Central memory CD8-positive, alpha-beta T cell (primary cell): ENCODE measurements around the gene TTI1.
"Not testable (repeated sequence)": the region's sequence is repeated elsewhere in the genome, so short reads cannot be mapped to it uniquely, and the experiment has no call there.

Source experiments
- ATAC-seq: fragments of 150-1000 bp; cut with Tn5 transposase; replicated peaks from 2 replicates; pipeline ENCODE4 v1.10.0; 2022; ENCODE audit warnings: mild to moderate bottlenecking, moderate FRiP score, moderate number of reproducible peaks; ENCODE audit not compliant: poor library complexity, severe bottlenecking; ENCODE audit errors: extremely low read depth
- DNase-seq, 2 donors: peaks; one replicate each; pipeline ENCODE4 v3.0.0; 2021; ENCODE audit warnings: low spot score in 2 of 2
- H3K27ac Mint-ChIP-seq: one replicate; pipeline ENCODE4 v1.8.0; 2022; ENCODE audit warnings: low read depth, mild to moderate bottlenecking, moderate library complexity, mixed read lengths
- H3K27me3 Mint-ChIP-seq: one replicate; pipeline ENCODE4 v1.8.0; 2022; ENCODE audit warnings: mixed read lengths
- H3K36me3 Mint-ChIP-seq: one replicate; pipeline ENCODE4 v1.8.0; 2022; ENCODE audit warnings: mild to moderate bottlenecking, moderate library complexity, mixed read lengths; ENCODE audit not compliant: insufficient read depth
- H3K4me1 Mint-ChIP-seq: one replicate; pipeline ENCODE4 v1.8.0; 2022; ENCODE audit warnings: mixed read lengths
- H3K4me3 Mint-ChIP-seq: one replicate; pipeline ENCODE4 v1.8.0; 2022; ENCODE audit warnings: mild to moderate bottlenecking, moderate library complexity, mixed read lengths
- H3K9me3 Mint-ChIP-seq: one replicate; pipeline ENCODE4 v1.8.0; 2022; ENCODE audit warnings: mixed read lengths

TTI1 gene

DNA sequence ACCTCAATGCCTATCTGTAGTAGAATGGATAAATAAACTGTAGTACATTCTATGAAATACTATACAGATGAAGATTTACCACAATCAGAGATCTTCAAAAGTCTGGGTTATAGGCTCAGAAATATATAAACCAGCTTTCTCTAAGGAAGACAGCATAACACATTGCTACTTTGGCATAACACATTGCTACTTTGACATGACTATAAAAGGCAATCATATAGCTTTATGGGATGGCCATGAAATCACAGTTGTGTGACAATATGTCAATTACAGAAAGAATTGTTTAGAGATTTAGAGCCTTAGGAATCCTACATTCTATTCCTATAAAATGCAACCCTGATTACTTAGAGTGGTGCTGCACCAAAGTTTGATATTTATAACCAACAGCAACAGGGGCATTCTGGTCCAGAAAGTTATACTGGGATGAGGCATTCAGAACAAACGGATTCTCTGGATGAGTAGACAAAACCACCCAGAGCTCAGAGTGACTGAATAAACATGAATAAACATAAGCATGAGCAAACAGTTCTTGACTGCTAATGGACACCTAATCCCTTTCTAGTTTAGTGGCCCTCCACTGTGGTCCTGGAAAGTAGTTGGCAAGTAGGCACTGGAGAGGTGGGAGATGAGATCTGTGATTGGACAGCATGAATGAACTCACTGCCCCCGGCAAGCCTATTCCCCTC is 12.0 kb downstream of the TTI1 start:
- Mint-ChIP-seq H3K36me3 (peaks cover 9% of the 10 kb centered on the region), H3K27me3 (no peaks in the 10 kb centered on the region), H3K27ac (no peak overlapping the region), H3K4me1 (peaks cover 35% of the 10 kb centered on the region), H3K9me3 (peaks cover 4% of the 10 kb centered on the region), H3K4me3 (no peak overlapping the region)
- DNase-seq: no peak
- ATAC-seq: no peak

DNA sequence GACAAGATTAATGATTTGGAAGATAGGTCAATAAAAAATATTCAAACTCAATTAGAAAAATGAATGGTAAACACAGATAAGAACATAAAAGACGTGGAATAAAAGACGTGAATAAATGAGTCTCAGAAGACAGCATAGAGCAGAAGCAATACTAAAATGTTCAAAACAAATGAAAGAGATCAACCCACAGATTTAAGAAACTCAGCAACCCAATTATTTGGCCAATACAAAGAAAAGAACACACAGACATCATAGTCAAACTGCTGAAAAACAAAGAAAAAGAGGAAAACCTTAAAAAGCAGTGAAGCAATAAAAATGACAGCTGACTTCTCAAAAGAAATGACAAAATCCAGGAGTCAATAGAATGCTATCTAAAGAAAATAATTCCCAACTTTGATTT is 14.9 kb downstream of the TTI1 start:
- Mint-ChIP-seq H3K9me3 (peaks cover 4% of the 10 kb centered on the region), H3K27me3 (no peaks in the 10 kb centered on the region), H3K27ac (no peak overlapping the region), H3K4me3 (no peak overlapping the region), H3K4me1 (peaks cover 32% of the 10 kb centered on the region), H3K36me3 (peaks cover 18% of the 10 kb centered on the region)
- no peak for ATAC-seq
- DNase-seq: no peak

DNA sequence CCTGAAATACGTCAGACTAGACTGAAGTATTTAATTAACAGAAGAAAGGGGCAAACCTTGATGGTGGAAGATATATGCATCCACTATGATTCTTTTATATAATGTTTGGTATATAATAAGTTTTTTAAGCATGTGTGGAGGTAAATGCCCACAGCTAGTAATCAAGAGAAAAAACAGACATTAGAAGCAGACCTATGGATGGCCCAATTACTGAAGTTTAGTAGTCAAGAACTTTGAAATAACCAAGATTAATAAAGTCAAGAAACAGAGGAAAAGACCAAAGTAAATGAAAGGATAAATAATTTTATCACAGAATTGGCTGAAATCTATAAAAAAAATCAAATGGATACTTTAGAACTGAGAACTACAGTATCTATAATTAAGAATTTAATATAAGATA is 15.3 kb downstream of the TTI1 start:
- no peak for DNase-seq
- H3K27ac Mint-ChIP-seq: no peak overlapping the region
- peaks cover 31% of the 10 kb centered on the region for H3K4me1 Mint-ChIP-seq
- no peaks in the 10 kb centered on the region for H3K27me3 Mint-ChIP-seq
- H3K36me3 Mint-ChIP-seq: peaks cover 20% of the 10 kb centered on the region
- H3K4me3 Mint-ChIP-seq: no peak overlapping the region
- ATAC-seq: no peak
- peaks cover 4% of the 10 kb centered on the region for H3K9me3 Mint-ChIP-seq

DNA sequence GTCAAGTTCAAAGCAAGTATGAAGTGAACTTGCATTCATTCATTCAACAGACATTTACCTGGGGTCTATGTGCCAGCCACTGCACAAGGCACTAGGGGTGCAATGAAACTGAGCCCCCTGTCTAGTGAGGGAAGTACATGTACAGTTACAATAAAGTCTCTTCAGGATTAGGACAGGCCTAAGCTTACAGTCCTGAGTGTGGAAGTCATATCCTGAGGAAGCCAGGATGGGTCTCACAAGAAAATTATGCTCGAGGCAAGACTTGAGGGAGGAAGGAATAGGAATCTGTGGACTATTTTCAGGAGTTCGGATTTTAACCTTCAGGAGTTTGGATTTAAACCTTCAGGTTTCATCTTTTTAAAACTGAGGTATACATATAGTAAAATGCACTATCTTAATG is 19.4 kb downstream of the TTI1 start:
- ATAC-seq: no peak
- Mint-ChIP-seq H3K9me3 (peaks cover 4% of the 10 kb centered on the region), H3K27ac (peak overlapping the region; percentile 47), H3K36me3 (peaks cover 28% of the 10 kb centered on the region), H3K4me3 (no peak overlapping the region), H3K4me1 (peaks cover 32% of the 10 kb centered on the region), H3K27me3 (no peaks in the 10 kb centered on the region)
- DNase-seq: no peak

DNA sequence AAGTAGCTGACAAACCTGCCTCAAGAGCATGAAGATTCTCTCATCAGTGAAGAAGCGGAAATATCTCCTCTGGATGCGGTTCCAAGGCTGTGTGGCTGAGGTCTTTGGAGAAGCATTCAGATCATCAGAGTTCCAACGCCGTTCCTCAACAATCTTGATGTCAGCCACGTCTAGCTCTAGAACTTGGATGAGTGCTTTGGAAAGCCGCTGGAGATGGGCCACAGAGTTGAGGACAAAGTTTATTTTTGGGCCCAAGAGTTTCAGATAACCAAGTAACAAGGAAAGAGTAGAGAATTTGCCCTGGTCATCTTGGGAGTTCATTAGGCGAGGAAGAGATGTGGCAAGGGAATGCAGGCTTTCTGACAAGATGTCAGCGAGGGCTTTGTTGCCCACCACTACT is 20.9 kb downstream of the TTI1 start:
- H3K36me3 Mint-ChIP-seq: peaks cover 23% of the 10 kb centered on the region
- H3K27me3 Mint-ChIP-seq: no peaks in the 10 kb centered on the region
- H3K9me3 Mint-ChIP-seq: no peaks in the 10 kb centered on the region
- no peak for ATAC-seq
- DNase-seq: no peak
- H3K27ac Mint-ChIP-seq: no peak overlapping the region
- no peak overlapping the region for H3K4me3 Mint-ChIP-seq
- H3K4me1 Mint-ChIP-seq: peaks cover 35% of the 10 kb centered on the region

DNA sequence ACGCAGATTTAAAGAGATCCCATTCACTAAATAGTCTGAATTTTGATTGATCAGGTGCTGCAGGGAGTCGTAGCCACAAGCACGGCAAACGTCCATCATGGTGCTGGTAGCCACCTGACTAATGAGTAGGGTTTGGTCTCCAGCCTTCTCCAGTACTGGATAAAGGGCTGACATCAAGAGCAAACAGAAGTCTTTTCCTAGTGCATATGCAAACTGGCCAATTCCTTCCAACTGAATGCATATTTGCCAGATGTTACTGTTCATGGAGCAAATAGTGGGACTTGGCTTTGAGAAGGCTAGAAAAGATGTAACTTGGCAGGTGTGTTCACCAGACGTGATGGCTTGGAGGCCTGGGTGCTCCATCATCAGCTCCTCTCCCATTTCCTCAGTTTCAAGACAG is 21.6 kb downstream of the TTI1 start:
- Mint-ChIP-seq H3K27ac (no peak overlapping the region), H3K4me3 (no peak overlapping the region), H3K4me1 (peaks cover 30% of the 10 kb centered on the region), H3K27me3 (no peaks in the 10 kb centered on the region), H3K9me3 (no peaks in the 10 kb centered on the region), H3K36me3 (peaks cover 20% of the 10 kb centered on the region)
- ATAC-seq (no peak), DNase-seq (no peak)

DNA sequence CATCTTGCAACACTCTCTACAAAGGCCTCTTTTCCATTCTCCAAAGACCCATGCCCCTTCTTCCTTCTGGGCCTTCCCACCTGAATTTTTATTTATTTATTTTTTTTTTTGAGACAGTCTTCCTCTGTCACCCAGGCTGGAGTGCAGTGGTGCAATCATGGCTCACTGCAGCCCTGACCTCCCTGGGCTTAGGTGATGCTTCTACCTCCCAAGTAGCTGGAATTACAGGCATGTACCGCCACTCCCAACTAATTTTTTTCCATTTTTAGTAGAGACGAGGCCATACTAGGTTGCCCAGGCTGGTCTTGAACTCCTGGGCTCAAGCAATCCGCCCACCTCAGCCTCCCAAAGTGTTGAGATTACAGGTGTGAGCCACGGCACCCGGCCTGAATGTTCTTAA is 23.8 kb downstream of the TTI1 start:
- H3K27ac Mint-ChIP-seq, H3K9me3 Mint-ChIP-seq, ATAC-seq, H3K4me3 Mint-ChIP-seq, DNase-seq, H3K27me3 Mint-ChIP-seq: not testable (repeated sequence)
- Mint-ChIP-seq H3K36me3 (peaks cover 24% of the 10 kb centered on the region), H3K4me1 (peaks cover 25% of the 10 kb centered on the region)

DNA sequence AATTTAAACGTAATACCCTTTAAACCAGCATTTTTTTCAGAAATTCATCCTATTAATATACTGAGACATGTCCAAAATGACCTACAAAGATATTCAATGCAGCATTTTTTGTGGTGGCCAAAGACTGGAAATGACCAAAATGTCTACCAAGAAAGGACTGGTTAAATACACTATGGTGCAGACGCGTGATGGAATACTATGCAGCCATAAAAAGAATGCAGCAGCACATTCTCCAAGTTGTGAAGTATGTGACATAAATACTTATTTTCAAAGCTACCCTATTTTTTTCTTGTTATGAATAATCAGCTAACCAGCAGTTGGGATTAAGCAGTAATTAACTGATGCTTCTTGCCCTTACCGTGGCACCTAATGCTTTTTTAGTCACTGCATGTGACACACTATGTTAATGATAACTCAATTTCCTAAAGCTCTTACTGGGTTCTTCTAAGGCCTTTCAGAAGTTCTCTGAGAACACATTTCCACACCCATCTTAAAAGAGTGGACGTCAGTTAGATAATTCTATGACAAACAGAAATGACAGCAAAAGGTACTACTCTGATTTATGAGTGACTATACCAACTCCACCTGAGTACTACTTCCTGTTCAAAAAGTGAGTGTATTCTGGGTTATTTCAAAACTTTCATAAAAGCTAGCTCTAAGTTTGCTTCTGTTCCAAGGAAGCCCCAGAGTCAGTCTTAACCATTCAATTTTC is 24.9 kb downstream of the TTI1 start:
- Mint-ChIP-seq H3K27ac (no peak overlapping the region), H3K36me3 (peaks cover 23% of the 10 kb centered on the region), H3K27me3 (no peaks in the 10 kb centered on the region), H3K4me3 (no peak overlapping the region), H3K4me1 (peaks cover 22% of the 10 kb centered on the region), H3K9me3 (no peaks in the 10 kb centered on the region)
- DNase-seq (no peak), ATAC-seq (no peak)

DNA sequence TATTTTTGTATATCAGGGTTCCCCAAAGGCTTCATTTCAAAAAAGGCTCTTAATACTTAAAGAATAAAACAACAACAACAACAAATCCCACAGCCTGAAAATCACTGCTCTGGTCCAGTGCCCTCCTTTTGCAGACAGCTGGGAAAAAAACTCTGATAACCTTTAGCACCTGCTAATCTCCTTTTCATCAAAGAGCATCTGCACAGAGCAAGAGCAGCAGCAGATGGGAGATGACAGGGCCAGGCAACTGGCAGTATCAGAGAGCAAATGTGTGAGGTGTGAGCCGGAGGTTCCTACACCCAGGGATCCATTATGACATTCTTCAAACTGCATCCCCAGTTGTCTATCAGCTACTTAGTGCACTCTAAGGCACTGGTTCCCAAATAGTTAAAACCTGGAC is 25.7 kb downstream of the TTI1 start:
- Mint-ChIP-seq H3K27me3 (no peaks in the 10 kb centered on the region), H3K9me3 (no peaks in the 10 kb centered on the region), H3K4me1 (peaks cover 22% of the 10 kb centered on the region), H3K4me3 (no peak overlapping the region), H3K36me3 (peaks cover 22% of the 10 kb centered on the region), H3K27ac (no peak overlapping the region)
- DNase-seq (no peak), ATAC-seq (no peak)

DNA sequence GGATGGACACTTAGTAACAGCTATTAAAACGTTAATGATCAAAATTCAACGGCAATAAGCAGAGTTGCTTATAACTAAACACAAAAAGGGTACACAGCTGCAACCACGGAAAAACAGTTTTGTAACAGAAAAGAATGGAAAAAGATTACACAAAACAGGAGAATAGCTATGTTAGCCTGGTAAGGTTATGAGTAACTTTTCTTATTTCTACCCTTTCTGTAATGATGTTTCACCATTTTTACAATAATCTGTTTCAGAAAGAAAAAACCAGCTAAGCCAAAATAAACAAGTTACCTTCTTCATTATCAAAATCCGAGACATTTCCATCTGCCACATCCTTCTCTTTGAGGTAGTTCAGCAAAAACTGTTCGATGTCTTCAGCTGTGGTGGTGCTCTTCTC is 27.4 kb downstream of the TTI1 start:
- no peak for ATAC-seq
- no peaks in the 10 kb centered on the region for H3K9me3 Mint-ChIP-seq
- DNase-seq: no peak
- no peak overlapping the region for H3K4me3 Mint-ChIP-seq
- H3K27ac Mint-ChIP-seq: no peak overlapping the region
- H3K36me3 Mint-ChIP-seq: peaks cover 24% of the 10 kb centered on the region
- H3K4me1 Mint-ChIP-seq: peaks cover 13% of the 10 kb centered on the region
- H3K27me3 Mint-ChIP-seq: no peaks in the 10 kb centered on the region

DNA sequence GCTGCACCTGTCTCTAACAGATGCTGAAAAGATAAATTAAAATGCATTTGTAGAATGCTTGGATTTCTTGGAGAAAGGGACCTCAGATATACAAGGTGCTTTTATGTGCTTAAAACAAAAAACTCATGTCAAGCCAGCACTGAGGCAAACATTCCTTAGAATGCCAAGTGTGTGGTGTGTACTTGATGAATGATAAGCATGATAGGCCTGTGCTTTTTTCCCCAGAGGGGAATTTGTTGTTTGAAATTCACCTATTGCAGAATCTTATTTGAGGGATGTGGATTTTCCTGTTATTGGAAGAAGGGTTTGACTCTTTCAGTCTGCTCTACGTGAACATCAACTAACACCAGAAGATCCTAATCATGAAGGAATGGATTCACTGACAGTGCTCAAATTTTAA is 28.8 kb downstream of the TTI1 start:
- Mint-ChIP-seq H3K4me1 (peaks cover 13% of the 10 kb centered on the region), H3K4me3 (no peak overlapping the region), H3K27ac (peak overlapping the region; percentile 12), H3K9me3 (no peaks in the 10 kb centered on the region), H3K27me3 (no peaks in the 10 kb centered on the region), H3K36me3 (peaks cover 28% of the 10 kb centered on the region)
- no peak for ATAC-seq
- DNase-seq: no peak

DNA sequence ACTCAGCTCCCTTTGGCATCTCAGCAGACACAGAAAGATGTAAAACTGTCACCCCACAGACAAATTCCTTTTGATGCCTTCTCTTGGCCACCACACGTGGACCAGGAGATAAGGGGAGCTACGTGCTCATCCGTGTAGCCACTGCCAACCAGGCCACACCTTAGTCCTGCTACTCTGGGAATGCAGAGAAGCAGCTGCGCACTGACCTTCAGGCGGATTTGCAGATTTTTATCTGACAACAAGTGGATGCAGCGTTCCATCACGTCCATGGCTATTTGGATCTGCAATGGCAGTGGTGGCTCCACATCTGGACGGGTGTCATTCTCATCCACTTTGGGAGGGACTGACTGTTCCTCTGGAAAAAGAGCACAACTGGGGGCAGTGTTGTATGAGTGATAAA is 30.8 kb downstream of the TTI1 start:
- no peak overlapping the region for H3K27ac Mint-ChIP-seq
- ATAC-seq: no peak
- peaks cover 40% of the 10 kb centered on the region for H3K36me3 Mint-ChIP-seq
- no peaks in the 10 kb centered on the region for H3K27me3 Mint-ChIP-seq
- no peak overlapping the region for H3K4me3 Mint-ChIP-seq
- no peak for DNase-seq
- peaks cover 6% of the 10 kb centered on the region for H3K4me1 Mint-ChIP-seq
- H3K9me3 Mint-ChIP-seq: no peaks in the 10 kb centered on the region

DNA sequence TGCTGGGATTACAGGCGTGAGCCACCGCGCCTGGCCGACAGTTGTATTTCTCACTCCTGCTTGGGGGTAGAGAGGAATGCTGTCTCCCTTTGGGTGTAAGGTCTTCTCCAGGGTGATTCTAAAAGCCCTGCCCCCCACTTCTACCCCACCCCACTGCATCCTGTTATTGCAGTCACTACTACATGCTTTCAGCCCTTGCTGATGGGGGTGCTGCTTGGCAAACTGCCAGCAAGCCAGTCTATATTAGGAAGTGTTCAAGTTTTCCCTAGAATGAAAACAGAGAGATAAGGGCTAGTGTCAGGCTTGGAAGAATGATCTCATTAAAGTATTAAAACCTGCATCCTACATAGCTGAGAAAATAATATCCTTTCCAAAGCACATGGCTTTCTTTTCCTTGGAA is 31.3 kb downstream of the TTI1 start:
- Mint-ChIP-seq H3K4me1 (peaks cover 6% of the 10 kb centered on the region), H3K27me3 (no peaks in the 10 kb centered on the region), H3K27ac (no peak overlapping the region), H3K36me3 (peaks cover 45% of the 10 kb centered on the region), H3K4me3 (no peak overlapping the region), H3K9me3 (no peaks in the 10 kb centered on the region)
- ATAC-seq (no peak), DNase-seq (no peak)
